ENCODE measurements around the gene ATP6V1B1.

The ATP6V1B1 gene

GRCh38 chr2:70897203-70897976 is 38.3 kb upstream of the ATP6V1B1 start:
- H3K9me3 ChIP-seq (ENCODE audit: insufficient read depth, low read depth, low read length): no peaks in the 10 kb centered on the region
- H3K9ac ChIP-seq (ENCODE audit: low read depth, low read length, poor library complexity, severe bottlenecking): no peak overlapping the region
- no peaks in the 10 kb centered on the region for H3K4me1 ChIP-seq (ENCODE audit: insufficient read depth, low read length, poor library complexity, severe bottlenecking)
- H4K20me1 ChIP-seq (ENCODE audit: insufficient read depth, low read length, poor library complexity, severe bottlenecking): no peaks in the 10 kb centered on the region
- no peak overlapping the region for H3K4me3 ChIP-seq (ENCODE audit: low read length, poor library complexity, severe bottlenecking)
- no peaks in the 10 kb centered on the region for H3F3A ChIP-seq (ENCODE audit: low read depth)
- no peaks in the 10 kb centered on the region for H3K36me3 ChIP-seq (ENCODE audit: insufficient read depth, low read length)
- H3K9me2 ChIP-seq (replicated peaks; ENCODE audit: low read depth, low read length): no peaks in the 10 kb centered on the region
- H3K79me2 ChIP-seq (ENCODE audit: insufficient read depth, low read length): no peaks in the 10 kb centered on the region
- no peak for TF ChIP-seq EZH2phosphoT487 (IDR thresholded peaks at IDR 0.05; ENCODE audit: borderline replicate concordance)
- TF ChIP-seq CTCF (conservative IDR thresholded peaks at IDR 0.05; ENCODE audit: low read length): no peak
- H3K27me3 ChIP-seq (ENCODE audit: insufficient read depth, low read length, poor library complexity, severe bottlenecking): no peaks in the 10 kb centered on the region
- H3K4me2 ChIP-seq (ENCODE audit: low read depth, low read length, poor library complexity, severe bottlenecking): no peak overlapping the region
- no peak overlapping the region for H2AFZ ChIP-seq (ENCODE audit: low read length)

GRCh38 chr2:70897977-70898226 is 37.8 kb upstream of the ATP6V1B1 start:
- H3K4me2 ChIP-seq (ENCODE audit: low read depth, low read length, poor library complexity, severe bottlenecking): no peak overlapping the region
- no peaks in the 10 kb centered on the region for H3K27me3 ChIP-seq (ENCODE audit: insufficient read depth, low read length, poor library complexity, severe bottlenecking)
- TF ChIP-seq CTCF (conservative IDR thresholded peaks at IDR 0.05; ENCODE audit: low read length): no peak
- TF ChIP-seq EZH2phosphoT487 (IDR thresholded peaks at IDR 0.05; ENCODE audit: borderline replicate concordance): no peak
- H3K9me2 ChIP-seq (replicated peaks; ENCODE audit: low read depth, low read length): no peaks in the 10 kb centered on the region
- H3F3A ChIP-seq (ENCODE audit: low read depth): no peaks in the 10 kb centered on the region
- no peak overlapping the region for H3K4me3 ChIP-seq (ENCODE audit: low read length, poor library complexity, severe bottlenecking)
- no peak overlapping the region for H2AFZ ChIP-seq (ENCODE audit: low read length)
- no peaks in the 10 kb centered on the region for H3K9me3 ChIP-seq (ENCODE audit: insufficient read depth, low read depth, low read length)
- no peaks in the 10 kb centered on the region for H3K36me3 ChIP-seq (ENCODE audit: insufficient read depth, low read length)
- H4K20me1 ChIP-seq (ENCODE audit: insufficient read depth, low read length, poor library complexity, severe bottlenecking): no peaks in the 10 kb centered on the region
- no peaks in the 10 kb centered on the region for H3K79me2 ChIP-seq (ENCODE audit: insufficient read depth, low read length)
- no peaks in the 10 kb centered on the region for H3K4me1 ChIP-seq (ENCODE audit: insufficient read depth, low read length, poor library complexity, severe bottlenecking)
- no peak overlapping the region for H3K9ac ChIP-seq (ENCODE audit: low read depth, low read length, poor library complexity, severe bottlenecking)

- Histone ChIP-seq H3K79me2 (ENCODE audit: insufficient read depth, low read length) (no peaks in the 10 kb centered on the region), H3K9ac (ENCODE audit: low read depth, low read length, poor library complexity, severe bottlenecking) (no peak overlapping the region), H3K36me3 (ENCODE audit: insufficient read depth, low read length) (no peaks in the 10 kb centered on the region), H2AFZ (ENCODE audit: low read length) (no peak overlapping the region), H3K27me3 (ENCODE audit: insufficient read depth, low read length, poor library complexity, severe bottlenecking) (no peaks in the 10 kb centered on the region), H3F3A (ENCODE audit: low read depth) (no peaks in the 10 kb centered on the region), H3K4me3 (ENCODE audit: low read length, poor library complexity, severe bottlenecking) (no peak overlapping the region), H3K4me2 (ENCODE audit: low read depth, low read length, poor library complexity, severe bottlenecking) (no peak overlapping the region), H3K9me3 (ENCODE audit: insufficient read depth, low read depth, low read length) (no peaks in the 10 kb centered on the region), H3K9me2 (replicated peaks; ENCODE audit: low read depth, low read length) (no peaks in the 10 kb centered on the region), H3K4me1 (ENCODE audit: insufficient read depth, low read length, poor library complexity, severe bottlenecking) (no peaks in the 10 kb centered on the region), H4K20me1 (ENCODE audit: insufficient read depth, low read length, poor library complexity, severe bottlenecking) (no peaks in the 10 kb centered on the region)
- TF ChIP-seq CTCF (conservative IDR thresholded peaks at IDR 0.05; ENCODE audit: low read length): no peak
- TF ChIP-seq EZH2phosphoT487 (IDR thresholded peaks at IDR 0.05; ENCODE audit: borderline replicate concordance): no peak
These were observed 37.1 kb upstream of the ATP6V1B1 start for GRCh38 chr2:70898363-70899240.

Data from Loucy (cell line).